ENCODE measurements around the gene TIMP2.

- TF ChIP-seq CTCF (IDR thresholded peaks at IDR 0.05) (no peak), POLR2AphosphoS5 (IDR thresholded peaks at IDR 0.05) (no peak), POLR2A (IDR thresholded peaks at IDR 0.05) (no peak)
These were observed 33.1 kb downstream of the TIMP2 start for GRCh38 chr17:78892062-78892456.

All from gastroesophageal sphincter (tissue), 3 donors.